ENCODE data around the gene ZFP36L2.

ZFP36L2 gene

DNA sequence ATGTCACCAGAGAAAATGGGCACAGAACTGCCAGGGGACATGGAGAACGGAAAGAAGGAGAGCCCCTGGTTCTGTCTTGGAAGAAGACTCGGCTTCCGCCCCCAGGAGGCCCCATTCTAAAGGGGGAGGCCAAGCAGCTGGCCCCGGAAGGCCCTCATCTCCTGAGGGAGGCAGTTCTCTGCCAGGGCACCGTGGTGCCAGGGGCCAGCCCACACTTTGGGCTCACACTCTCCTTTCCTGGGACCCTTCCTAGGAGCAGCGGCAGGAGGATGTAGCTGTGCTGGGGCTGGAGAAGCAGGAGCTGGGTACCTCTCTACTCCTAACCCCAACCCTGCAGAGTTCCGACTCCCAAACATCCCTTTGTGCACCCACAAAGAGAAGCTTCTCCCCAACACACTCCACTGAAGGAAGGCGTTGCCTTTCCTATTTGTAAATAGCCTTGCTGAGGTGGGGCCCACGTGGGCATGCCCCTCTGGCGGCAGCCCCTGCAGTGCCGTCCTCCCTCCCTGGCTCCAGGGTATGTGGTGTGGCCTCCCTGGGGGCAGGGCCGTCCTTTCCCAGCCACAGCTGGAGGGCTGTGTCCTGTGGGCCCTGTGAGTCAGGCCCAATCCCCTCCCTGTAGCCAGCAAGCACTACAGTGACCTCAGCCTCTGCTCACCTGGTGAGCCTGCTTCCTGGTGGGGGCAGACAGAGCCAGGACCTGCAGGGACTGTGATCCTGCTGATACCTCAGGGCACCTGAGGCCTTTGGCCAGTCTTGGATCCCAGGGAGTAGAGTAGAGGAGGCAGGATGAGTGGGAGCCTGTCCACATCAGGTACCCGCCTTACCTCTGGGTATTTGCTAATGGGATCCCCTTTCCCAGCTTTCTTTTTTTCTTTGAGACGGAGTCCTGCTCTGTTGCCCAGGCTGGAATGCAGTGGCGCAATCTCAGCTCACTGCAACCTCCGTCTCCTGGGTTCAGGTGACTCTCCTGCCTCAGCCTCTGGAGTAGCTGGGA is 26.6 kb downstream of the ZFP36L2 start:
- H3K4me3 ChIP-seq (replicated peaks; ENCODE audit: insufficient read depth, low read length): no peak overlapping the region
- no peaks in the 10 kb centered on the region for H3K27me3 ChIP-seq (ENCODE audit: insufficient read depth, poor library complexity, severe bottlenecking)
- peak overlapping the region; percentile 81 for H3K27ac ChIP-seq (replicated peaks)
- no peak for TF ChIP-seq SPI1 (IDR thresholded peaks at IDR 0.05; ENCODE audit: borderline replicate concordance, low read depth)
- TF ChIP-seq REST (IDR thresholded peaks at IDR 0.05; ENCODE audit: insufficient replicate concordance, low read depth): no peak
- TF ChIP-seq GABPA (IDR thresholded peaks at IDR 0.05; ENCODE audit: low read depth): no peak
- TF ChIP-seq POLR2AphosphoS5 (IDR thresholded peaks at IDR 0.05; ENCODE audit: low read depth): no peak
- no peak for TF ChIP-seq CTCF (IDR thresholded peaks at IDR 0.05; ENCODE audit: insufficient read depth, low read length)
- no peak for DNase-seq (ENCODE audit: low read depth in 1 of 2, low spot score in 1 of 2)

DNA sequence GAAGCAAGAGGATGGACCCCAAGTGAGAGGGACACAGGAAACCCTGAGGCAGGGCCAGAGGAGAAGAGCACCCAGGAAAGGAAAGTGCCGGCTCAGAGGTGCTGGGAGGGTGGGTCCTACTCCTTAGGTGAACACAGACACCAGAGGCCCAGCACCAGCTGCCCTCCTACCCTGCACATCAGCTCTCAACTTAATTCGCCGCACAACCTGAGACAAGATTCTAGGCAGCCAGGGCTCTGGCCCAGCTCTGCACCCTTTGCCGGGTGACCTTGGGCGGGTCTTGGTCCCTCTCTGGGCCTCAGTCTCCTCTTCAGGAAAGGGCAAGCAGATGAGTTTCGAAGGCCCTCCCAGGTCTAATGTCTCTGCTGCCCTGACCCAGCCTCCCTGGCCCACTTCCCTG is 28.1 kb downstream of the ZFP36L2 start:
- Histone ChIP-seq H3K27me3 (ENCODE audit: insufficient read depth, poor library complexity, severe bottlenecking) (no peaks in the 10 kb centered on the region), H3K27ac (replicated peaks) (peak overlapping the region; percentile 22; the same call in 1 of the 2 replicates), H3K4me3 (replicated peaks; ENCODE audit: insufficient read depth, low read length) (no peak overlapping the region)
- no peak for DNase-seq (ENCODE audit: low read depth in 1 of 2, low spot score in 1 of 2)
- TF ChIP-seq GABPA (IDR thresholded peaks at IDR 0.05; ENCODE audit: low read depth) (no peak), SPI1 (IDR thresholded peaks at IDR 0.05; ENCODE audit: borderline replicate concordance, low read depth) (no peak), REST (IDR thresholded peaks at IDR 0.05; ENCODE audit: insufficient replicate concordance, low read depth) (no peak), CTCF (IDR thresholded peaks at IDR 0.05; ENCODE audit: insufficient read depth, low read length) (no peak), POLR2AphosphoS5 (IDR thresholded peaks at IDR 0.05; ENCODE audit: low read depth) (no peak)

GRCh38 chr2:43197588-43197896 is 28.9 kb downstream of the ZFP36L2 start:
- DNase-seq (ENCODE audit: low read depth in 1 of 2, low spot score in 1 of 2): no peak
- peak overlapping the region; percentile 54 for H3K27ac ChIP-seq (replicated peaks)
- TF ChIP-seq CTCF (IDR thresholded peaks at IDR 0.05; ENCODE audit: insufficient read depth, low read length) (no peak), GABPA (IDR thresholded peaks at IDR 0.05; ENCODE audit: low read depth) (no peak), REST (IDR thresholded peaks at IDR 0.05; ENCODE audit: insufficient replicate concordance, low read depth) (no peak), SPI1 (IDR thresholded peaks at IDR 0.05; ENCODE audit: borderline replicate concordance, low read depth) (no peak), POLR2AphosphoS5 (IDR thresholded peaks at IDR 0.05; ENCODE audit: low read depth) (no peak)
- no peak overlapping the region for H3K4me3 ChIP-seq (replicated peaks; ENCODE audit: insufficient read depth, low read length)
- no peaks in the 10 kb centered on the region for H3K27me3 ChIP-seq (ENCODE audit: insufficient read depth, poor library complexity, severe bottlenecking)
